MCF 10A (cell line): ENCODE measurements around the gene PARD3. TPM values are rescaled to one million over a fixed set of nuclear protein-coding genes. Genes with fewer than 3 reads are reported as not detected.

Experiments used
- BruUV-seq: library from RNA; stranded (reverse); fragments of 400-500 nt; replicated peaks from 2 replicates; lab custom pipeline; 2021; lab: Mats Ljungman, UMichigan
- CTCF ChIA-PET: fragments of 300-600 bp; sonication (Branson Sonifier 250); formaldehyde crosslinking; extraction: SDS; loops from one replicate; lab custom pipeline; 2021; ENCODE audit warnings: antibody characterized with exemption, inconsistent platforms; lab: Yijun Ruan, JAX
- POLR2A ChIA-PET: fragments of 300-600, 350-650 bp; sonication (Branson Sonifier 250); formaldehyde crosslinking; extraction: SDS; loops from one replicate; lab custom pipeline; 2020; ENCODE audit warnings: antibody characterized with exemption, inconsistent platforms; lab: Yijun Ruan, JAX
- DNase-seq: peaks from one replicate; pipeline ENCODE4 v3.0.0-alpha.2; 2018; ENCODE audit not compliant: unreplicated experiment
- H3K27ac Mint-ChIP-seq: one replicate; pipeline ENCODE4 v1.8.0; 2022; ENCODE audit warnings: mild to moderate bottlenecking, low read depth, mixed read lengths; ENCODE audit not compliant: unreplicated experiment
- H3K27me3 Mint-ChIP-seq: one replicate; pipeline ENCODE4 v1.8.0; 2022; ENCODE audit warnings: mixed read lengths; ENCODE audit not compliant: insufficient read depth, unreplicated experiment
- H3K36me3 Mint-ChIP-seq: one replicate; pipeline ENCODE4 v1.8.0; 2022; ENCODE audit warnings: mild to moderate bottlenecking, moderate library complexity, mixed read lengths; ENCODE audit not compliant: insufficient read depth, unreplicated experiment
- H3K4me1 Mint-ChIP-seq: one replicate; pipeline ENCODE4 v1.8.0; 2022; ENCODE audit warnings: mixed read lengths; ENCODE audit not compliant: insufficient read depth, unreplicated experiment
- H3K4me3 Mint-ChIP-seq: one replicate; pipeline ENCODE4 v1.8.0; 2022; ENCODE audit warnings: mild to moderate bottlenecking, moderate library complexity, mixed read lengths; ENCODE audit not compliant: unreplicated experiment
- H3K9me3 Mint-ChIP-seq: one replicate; pipeline ENCODE4 v1.8.0; 2022; ENCODE audit warnings: mixed read lengths; ENCODE audit not compliant: unreplicated experiment
- CTCF ChIP-seq: fragments of 200-600 bp; IDR thresholded peaks from one replicate; pipeline ENCODE4 v1.8.0; 2022; ENCODE audit warnings: antibody characterized with exemption, mild to moderate bottlenecking; ENCODE audit not compliant: unreplicated experiment
- intact Hi-C: fragments of 100-400 bp; cut with micrococcal nuclease; formaldehyde crosslinking; loops from 2 replicates; pipeline ENCODE4 v1.14.1; 2022
- total RNA-seq: library from RNA; stranded (reverse); gene quantifications from 2 replicates; pipeline ENCODE4 v1.2.3, GENCODE V29; 2022

Gene PARD3
- total RNA-seq, 1 experiment from 2014 or later = 70.0 TPM

- Mint-ChIP-seq H3K27me3 (no peaks in the 10 kb centered on the region), H3K4me1 (no peaks in the 10 kb centered on the region), H3K9me3 (peaks cover 29% of the 10 kb centered on the region), H3K27ac (no peak overlapping the region), H3K36me3 (no peaks in the 10 kb centered on the region), H3K4me3 (no peak overlapping the region)
- CTCF ChIA-PET = interaction anchor here (0.7 kb wide), 1 partner anchor 1130 kb away, joined by 4 read pairs; no protein-coding TSS in a partner anchor
- no peak for DNase-seq
- no peak for TF ChIP-seq CTCF
- POLR2A ChIA-PET = interaction anchor here (0.7 kb wide), 2 partner anchors 517 to 701 kb away, joined by 4 to 6 read pairs; no protein-coding TSS in a partner anchor
- intact Hi-C loops = no loop called here
- BruUV-seq = no TSS peak
These were observed 751.5 kb downstream of the PARD3 start for GRCh38 chr10:34063592-34063991.

- DNase-seq = no peak
- ChIA-PET POLR2A (no interaction called here), CTCF (no interaction called here)
- no peak overlapping the region for H3K4me3 Mint-ChIP-seq
- H3K27me3 Mint-ChIP-seq = no peaks in the 10 kb centered on the region
- TF ChIP-seq CTCF = no peak
- no peak overlapping the region for H3K27ac Mint-ChIP-seq
- H3K9me3 Mint-ChIP-seq = peaks cover 26% of the 10 kb centered on the region
- intact Hi-C loops = no loop called here
- BruUV-seq = no TSS peak
- no peaks in the 10 kb centered on the region for H3K4me1 Mint-ChIP-seq
- H3K36me3 Mint-ChIP-seq = no peaks in the 10 kb centered on the region
These were observed 753.3 kb downstream of the PARD3 start for GRCh38 chr10:34061841-34062240.
